Endothelial cell of umbilical vein (primary cell): Measurements from ENCODE around the gene ACIN1. TPM values are rescaled to one million over a fixed set of nuclear protein-coding genes. Genes with fewer than 3 reads are reported as not detected.

Experiments
- BruUV-seq: library from RNA; stranded (reverse); fragments of 400-500 nt; replicated peaks from 2 replicates; lab custom pipeline; 2021; lab: Mats Ljungman, UMichigan
- CTCF ChIA-PET: fragments of 300-600, 350-600 bp; sonication (Branson Sonifier 250); formaldehyde crosslinking; loops from one replicate; lab custom pipeline; 2021; ENCODE audit warnings: antibody characterized with exemption, inconsistent platforms; lab: Charles Lee
- POLR2A ChIA-PET: fragments of 300-600, 350-600 bp; sonication (Branson Sonifier 250); formaldehyde crosslinking; loops from one replicate; lab custom pipeline; 2021; ENCODE audit warnings: antibody characterized with exemption, inconsistent platforms; lab: Charles Lee
- DNase-seq: peaks from one replicate; pipeline ENCODE4 v3.0.0-alpha.2; 2011; ENCODE audit warnings: low read depth, low spot score
- FAIRE-seq: peaks from 2 replicates; lab custom pipeline; 2011; peaks lifted over from hg19 to GRCh38; lab: Jason Lieb, UNC
- H2AFZ ChIP-seq: 2 replicates; pipeline ENCODE4 v1.6.0; 2012; ENCODE audit warnings: low read depth, low read length, control low read depth, inconsistent platforms
- H3K27ac ChIP-seq: 2 replicates; pipeline ENCODE4 v1.5.1; 2011; ENCODE audit warnings: low read depth, mild to moderate bottlenecking, control low read depth, low read length, moderate library complexity; ENCODE audit not compliant: insufficient read depth
- H3K27me3 ChIP-seq, 2 experiments: 2 replicates each; pipeline versions ENCODE4 v1.6.0 to v1.6.1; 2011; ENCODE audit warnings: low read length in 2 of 2, mixed read lengths in 1 of 2; ENCODE audit not compliant: control insufficient read depth in 2 of 2, insufficient read depth in 2 of 2
- H3K36me3 ChIP-seq, 2 experiments: 2 replicates in 1 of 2; 3 replicates in 1 of 2; pipeline ENCODE4 v1.5.1; 2011; ENCODE audit warnings: low read length in 2 of 2, mild to moderate bottlenecking in 1 of 2, moderate library complexity in 1 of 2; ENCODE audit not compliant: control insufficient read depth in 2 of 2, insufficient read depth in 2 of 2; ENCODE audit errors: extremely low read depth in 1 of 2
- H3K4me1 ChIP-seq: 3 replicates; pipeline ENCODE4 v1.5.1; 2011; ENCODE audit warnings: mild to moderate bottlenecking, low read length; ENCODE audit not compliant: control insufficient read depth, insufficient read depth; ENCODE audit errors: extremely low read depth
- H3K4me2 ChIP-seq: 2 replicates; pipeline ENCODE4 v1.6.1; 2011; ENCODE audit warnings: low read length, control low read depth, mixed read lengths; ENCODE audit not compliant: insufficient read depth
- H3K4me3 ChIP-seq, 3 experiments: fragments of 200-600 bp in 1 of 3; sonication (generic), shearing (Covaris generic) in 1 of 3; replicated peaks in 1 of 3; 2 replicates each; pipeline ENCODE4 v1.5.1; 2011 to 2016; ENCODE audit warnings: control low read depth in 3 of 3, low read length in 3 of 3, mild to moderate bottlenecking in 2 of 3, inconsistent platforms in 1 of 3, low read depth in 1 of 3, moderate library complexity in 1 of 3; ENCODE audit not compliant: insufficient read depth in 1 of 3
- H3K79me2 ChIP-seq: 2 replicates; pipeline ENCODE4 v1.6.0; 2012; ENCODE audit warnings: low read length, inconsistent platforms; ENCODE audit not compliant: control insufficient read depth, insufficient read depth
- H3K9ac ChIP-seq: replicated peaks from 2 replicates; pipeline ENCODE3; 2011; ENCODE audit warnings: low read length, control low read depth; ENCODE audit not compliant: insufficient read depth; ENCODE audit errors: extremely low read depth
- H3K9me1 ChIP-seq: replicated peaks from 3 replicates; pipeline ENCODE4 v1.6.0; 2011; ENCODE audit warnings: mild to moderate bottlenecking, low read length; ENCODE audit not compliant: control insufficient read depth, insufficient read depth; ENCODE audit errors: extremely low read depth
- H3K9me3 ChIP-seq: replicated peaks from 2 replicates; pipeline ENCODE4 v1.5.1; 2012; ENCODE audit warnings: low read length, inconsistent platforms; ENCODE audit not compliant: control insufficient read depth, insufficient read depth
- H4K20me1 ChIP-seq: replicated peaks from 2 replicates; pipeline ENCODE3; 2011; ENCODE audit warnings: mild to moderate bottlenecking, low read length; ENCODE audit not compliant: control insufficient read depth, insufficient read depth; ENCODE audit errors: extremely low read depth
- CTCF ChIP-seq, 2 donors: IDR thresholded peaks; 1 replicate in 1 of 2; 2 replicates in 1 of 2; pipeline ENCODE4 v1.5.1; 2011; ENCODE audit warnings: low read length in 2 of 2, mild to moderate bottlenecking in 2 of 2, moderate library complexity in 2 of 2, control low read depth in 1 of 2, inconsistent platforms in 1 of 2, low read depth in 1 of 2; ENCODE audit not compliant: insufficient read depth in 1 of 2; ENCODE audit errors: extremely low read depth in 1 of 2
- FOS ChIP-seq: IDR thresholded peaks from 2 replicates; pipeline ENCODE4 v1.6.1; 2011; ENCODE audit warnings: mild to moderate bottlenecking, low read length, moderate library complexity, borderline replicate concordance; ENCODE audit not compliant: insufficient read depth
- GATA2 ChIP-seq: IDR thresholded peaks from 2 replicates; pipeline ENCODE4 v1.7.0; 2011; ENCODE audit warnings: low read depth, mild to moderate bottlenecking, moderate library complexity, mixed read lengths, low read length; ENCODE audit not compliant: insufficient read length, insufficient read depth
- JUN ChIP-seq: IDR thresholded peaks from 2 replicates; pipeline ENCODE4 v1.6.1; 2011; ENCODE audit warnings: borderline replicate concordance, low read depth; ENCODE audit not compliant: insufficient read length, insufficient read depth
- MAX ChIP-seq: IDR thresholded peaks from 2 replicates; pipeline ENCODE4 v1.6.1; 2011; ENCODE audit not compliant: insufficient read depth, insufficient read length
- POLR2A ChIP-seq: IDR thresholded peaks from 2 replicates; pipeline ENCODE4 v1.6.1; 2012; ENCODE audit warnings: low read depth, mild to moderate bottlenecking, control low read depth, low read length
- POLR2AphosphoS5 ChIP-seq: IDR thresholded peaks from 2 replicates; pipeline ENCODE4 v1.6.1; 2012; ENCODE audit warnings: low read depth, mild to moderate bottlenecking, control low read depth, low read length, moderate library complexity; ENCODE audit not compliant: insufficient read depth
- dilution Hi-C: fragments of 300-500 bp; cut with MboI; formaldehyde crosslinking; loops from one replicate; pipeline ENCODE4 v1.15.0; 2019; ENCODE audit warnings: low sequenced_read_pairs; ENCODE audit not compliant: extremely low pct_ligation_motif_present
- intact Hi-C: fragments of 100-400 bp; cut with micrococcal nuclease; formaldehyde crosslinking; loops from one replicate; pipeline ENCODE4 v1.10.0; 2022
- polyA plus RNA-seq, 4 experiments: library from polyadenylated mRNA; depleted of rRNA in 3 of 4; stranded (reverse) in 3 of 4; unstranded in 1 of 4; fragments of >200 nt; gene quantifications; 2 replicates each; pipeline versions ENCODE4 v1.2.1 to v1.2.3, GENCODE V29; 2011 to 2012; ENCODE audit warnings: missing spikeins in 1 of 4
- total RNA-seq: library from RNA; stranded (reverse); gene quantifications from 2 replicates; pipeline ENCODE4 v1.2.3, GENCODE V29; 2021

The ACIN1 gene
- total and polyA plus RNA-seq, 2 donors (not counting 3 experiments of a cell fraction or from before 2014, with no cell fraction given), result 146 to 240 TPM

- H3K4me1 ChIP-seq, result peaks cover 26% of the 10 kb centered on the region
- intact Hi-C loops, result no loop called here
- CTCF ChIA-PET, result interaction anchor here (0.6 to 3.2 kb wide), 18 partner anchors 9 to 172 kb away, joined by 3 to 21 read pairs (median 6); partner anchors contain the start of genes ACIN1, C14orf119 and CDH24
- H4K20me1 ChIP-seq, result peaks cover 4% of the 10 kb centered on the region
- H3K9me3 ChIP-seq, result no peaks in the 10 kb centered on the region
- H3K27ac ChIP-seq, result no peak overlapping the region
- dilution Hi-C loops, result no loop called here
- no peaks in the 10 kb centered on the region for H3K9me1 ChIP-seq
- BruUV-seq, result no TSS peak
- POLR2A ChIA-PET, result interaction anchor here (0.5 to 1.5 kb wide), 8 partner anchors 8 to 116 kb away, joined by 3 to 12 read pairs (median 3); partner anchors contain the start of genes ACIN1 and C14orf119
- TF ChIP-seq FOS (no peak), JUN (no peak), MAX (peak; percentile 25), POLR2A (no peak), GATA2 (no peak)
- H3K4me2 ChIP-seq, result no peak overlapping the region
- H3K4me3 ChIP-seq, result no peak overlapping the region
- FAIRE-seq, result no peak
- peaks cover 46% of the 10 kb centered on the region for H3K79me2 ChIP-seq
- H3K36me3 ChIP-seq, result peaks cover 31 to 32% of the 10 kb centered on the region in 2 experiments
- DNase-seq, result no peak
- H3K9ac ChIP-seq, result peak overlapping the region; percentile 92
- H2AFZ ChIP-seq, result no peak overlapping the region
- no peaks in the 10 kb centered on the region for H3K27me3 ChIP-seq
Measured at GRCh38 chr14:23071921-23072539, 22.9 kb downstream of the ACIN1 start.

GRCh38 chr14:23071244-23071920 is 23.6 kb downstream of the ACIN1 start:
- intact Hi-C loops, result no loop called here
- H3K4me2 ChIP-seq, result peak overlapping the region; percentile 95
- peaks cover 26% of the 10 kb centered on the region for H3K4me1 ChIP-seq
- no TSS peak for BruUV-seq
- H3K79me2 ChIP-seq, result peaks cover 49% of the 10 kb centered on the region
- peak; percentile 93 for DNase-seq
- H3K27me3 ChIP-seq, result no peaks in the 10 kb centered on the region
- peak overlapping the region; percentile 92 for H3K9ac ChIP-seq
- H3K9me1 ChIP-seq, result no peaks in the 10 kb centered on the region
- TF ChIP-seq GATA2 (no peak), FOS (no peak), POLR2AphosphoS5 (peak; percentile 86), CTCF (IDR thresholded peaks at IDR 0.05; ENCODE audit: extremely low read depth in 1 of 2, insufficient read depth in 1 of 2, low read depth in 1 of 2, low read length in 2 of 2) (no peak), POLR2A (peak; percentile 96), JUN (no peak)
- no peaks in the 10 kb centered on the region for H3K9me3 ChIP-seq
- peaks cover 28 to 31% of the 10 kb centered on the region in 2 experiments for H3K36me3 ChIP-seq
- no peak overlapping the region for H2AFZ ChIP-seq
- ChIA-PET POLR2A (interaction anchor here (0.5 to 1.5 kb wide), 8 partner anchors 9 to 115 kb away, joined by 3 to 12 read pairs (median 3); partner anchors contain the start of genes ACIN1 and C14orf119), CTCF (interaction anchor here (0.6 to 3.2 kb wide), 20 partner anchors 9 to 171 kb away, joined by 3 to 21 read pairs (median 5); partner anchors contain the start of genes ACIN1, C14orf119 and CDH24)
- dilution Hi-C loops, result no loop called here
- H4K20me1 ChIP-seq, result peaks cover 4% of the 10 kb centered on the region
- FAIRE-seq, result peak; percentile 99
- peak overlapping the region; percentile 79 for H3K27ac ChIP-seq
- peak overlapping the region; percentile 49 to 94 (median 88) for H3K4me3 ChIP-seq
